Transverse colon (tissue), 4 donors: Measurements from ENCODE around the gene LRRC38. TPM values are rescaled to one million over a fixed set of nuclear protein-coding genes. Genes with fewer than 3 reads are reported as not detected.

Experiments used
- DNase-seq: peaks from one replicate; pipeline ENCODE4 v3.0.0-alpha.2; 2019
- H3K27ac ChIP-seq, 4 donors: fragments of 200-600 bp; sonication (generic); 2 replicates each; pipeline ENCODE4 v1.5.1; 2016 to 2018; ENCODE audit warnings: inconsistent platforms in 4 of 4
- H3K27me3 ChIP-seq: fragments of 200-600 bp; sonication (generic); 2 replicates; pipeline ENCODE4 v1.5.1; 2017; ENCODE audit warnings: inconsistent platforms
- H3K36me3 ChIP-seq, 4 donors: fragments of 200-600 bp; sonication (generic); 2 replicates each; pipeline ENCODE4 v1.5.1; 2017 to 2019; ENCODE audit warnings: inconsistent platforms in 4 of 4
- H3K4me1 ChIP-seq, 4 donors: fragments of 200-600 bp; sonication (generic); 2 replicates each; pipeline ENCODE4 v1.5.1; 2017 to 2020; ENCODE audit warnings: inconsistent platforms in 4 of 4
- H3K4me3 ChIP-seq, 4 donors: fragments of 200-600 bp; sonication (generic); 1 replicate in 1 of 4; 2 replicates in 3 of 4; pipeline versions ENCODE4 v1.5.1 to v1.6.1; 2017 to 2019; ENCODE audit warnings: inconsistent platforms in 4 of 4
- H3K9me3 ChIP-seq, 2 donors: fragments of 200-600 bp; sonication (generic); 2 replicates each; pipeline ENCODE4 v1.5.1; 2017 to 2019; ENCODE audit warnings: inconsistent platforms in 2 of 2
- CTCF ChIP-seq, 5 experiments: fragments of 200-600 bp in 3 of 5; fragments of 450-650 bp in 2 of 5; sonication (generic) in 3 of 5; IDR thresholded peaks; 1 replicate in 2 of 5; 2 replicates in 3 of 5; pipeline ENCODE4 v1.5.1; 2016 to 2017; ENCODE audit warnings: antibody characterized with exemption in 5 of 5, inconsistent platforms in 3 of 5, mild to moderate bottlenecking in 2 of 5, moderate library complexity in 1 of 5
- EP300 ChIP-seq: sonication (generic); formaldehyde crosslinking; IDR thresholded peaks from one replicate; pipeline ENCODE4 v1.6.1; 2017; ENCODE audit warnings: antibody characterized with exemption, low read depth
- POLR2A ChIP-seq: fragments of 450-650 bp; IDR thresholded peaks from one replicate; pipeline ENCODE4 v1.6.1; 2016; ENCODE audit warnings: antibody characterized with exemption, mild to moderate bottlenecking, moderate library complexity
- POLR2AphosphoS5 ChIP-seq, 3 donors: sonication (generic); formaldehyde crosslinking; IDR thresholded peaks; one replicate each; pipeline ENCODE4 v1.6.1; 2016; ENCODE audit warnings: antibody characterized with exemption in 3 of 3
- WGBS, 2 donors: methylation state at CpG; one replicate each; pipeline ENCODE4 v1.1.5; 2018; ENCODE audit warnings: low coverage in 1 of 2; 5-methylcytosine and 5-hydroxymethylcytosine counted together
- in situ Hi-C, 4 donors: fragments of 200-750 bp; cut with MboI; loops; one replicate each; pipeline versions ENCODE4 v1.15.0 to v1.15.1; 2017; ENCODE audit warnings: low sequenced_read_pairs in 3 of 4, low pct_ligation_motif_present in 1 of 4, low pct_unique_long_range_greater_than_20kb in 1 of 4
- intact Hi-C: fragments of 100-400 bp; cut with DNase I; formaldehyde crosslinking; loops from one replicate; pipeline ENCODE4 v1.15.1; 2023; ENCODE audit warnings: low total_unique reads
- total RNA-seq, 4 donors: library from RNA; depleted of rRNA; stranded (reverse); fragments of >200 nt; gene quantifications; one replicate each; pipeline ENCODE4 v1.1.0, GENCODE V29; 2016

LRRC38 gene
- total RNA-seq, 4 donors from 2014 or later, result not detected

DNA sequence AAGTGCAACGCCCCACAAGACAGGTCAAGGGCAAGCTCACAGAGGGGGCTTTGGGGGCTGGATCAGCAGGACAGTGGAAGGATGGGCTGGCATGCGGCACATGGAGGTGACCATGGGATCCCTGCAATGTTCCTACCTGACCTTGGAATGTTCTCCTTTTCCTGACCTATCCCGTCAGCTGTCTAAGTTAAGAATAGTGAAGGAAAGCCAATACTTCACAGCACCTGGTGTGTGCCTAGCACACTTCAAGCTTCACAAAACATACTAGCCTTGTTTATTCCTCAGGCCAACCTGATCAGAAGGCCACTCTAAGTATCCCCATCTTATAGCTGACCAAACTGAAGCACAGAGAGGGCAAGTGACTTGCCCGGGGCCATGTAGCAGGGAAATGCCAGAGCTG is 31.2 kb downstream of the LRRC38 start:
- H3K4me1 ChIP-seq, result no peaks in the 10 kb centered on the region
- 56% methylated on average over 4 of the region's 4 CpGs; no CpG with 5 or more reads in 1 of the 2 donors for WGBS, 2 donors

GRCh38 chr1:13479171-13479856 is 34.5 kb downstream of the LRRC38 start:
- Histone ChIP-seq H3K4me3 (no peak overlapping the region), H3K36me3 (no peaks in the 10 kb centered on the region), H3K27me3 (no peaks in the 10 kb centered on the region), H3K27ac (no peak overlapping the region), H3K9me3 (no peaks in the 10 kb centered on the region), H3K4me1 (no peaks in the 10 kb centered on the region)
- TF ChIP-seq CTCF (IDR thresholded peaks at IDR 0.05) (no peak), EP300 (no peak), POLR2A (no peak), POLR2AphosphoS5 (IDR thresholded peaks at IDR 0.05) (no peak)
- intact Hi-C loops, result no loop called here
- 74 to 77% methylated on average over 11 of the region's 11 CpGs for WGBS, 2 donors
- in situ Hi-C loops, result no loop called here
- DNase-seq, result no peak

More for the DNA sequence above, 31.2 kb downstream of the LRRC38 start:
- Histone ChIP-seq H3K27me3 (no peaks in the 10 kb centered on the region), H3K4me3 (no peak overlapping the region), H3K9me3 (no peaks in the 10 kb centered on the region), H3K27ac (no peak overlapping the region), H3K36me3 (no peaks in the 10 kb centered on the region)
- in situ Hi-C loops (no loop called here), intact Hi-C loops (no loop called here)
- no peak for TF ChIP-seq POLR2AphosphoS5 (IDR thresholded peaks at IDR 0.05)
- no peak for TF ChIP-seq CTCF (IDR thresholded peaks at IDR 0.05)
- no peak for TF ChIP-seq EP300
- no peak for TF ChIP-seq POLR2A
- DNase-seq, result no peak

GRCh38 chr1:13478692-13479091 is 35.1 kb downstream of the LRRC38 start:
- TF ChIP-seq CTCF (IDR thresholded peaks at IDR 0.05) (no peak), POLR2AphosphoS5 (IDR thresholded peaks at IDR 0.05) (no peak), EP300 (no peak), POLR2A (no peak)
- H3K9me3 ChIP-seq, result no peaks in the 10 kb centered on the region
- H3K4me1 ChIP-seq, result no peaks in the 10 kb centered on the region
- no peak overlapping the region for H3K27ac ChIP-seq
- intact Hi-C loops (no loop called here), in situ Hi-C loops (no loop called here)
- H3K4me3 ChIP-seq, result no peak overlapping the region
- H3K36me3 ChIP-seq, result no peaks in the 10 kb centered on the region
- H3K27me3 ChIP-seq, result no peaks in the 10 kb centered on the region
- WGBS, 2 donors, result 74 to 80% methylated on average over 2 of the region's 2 CpGs
- no peak for DNase-seq

DNA sequence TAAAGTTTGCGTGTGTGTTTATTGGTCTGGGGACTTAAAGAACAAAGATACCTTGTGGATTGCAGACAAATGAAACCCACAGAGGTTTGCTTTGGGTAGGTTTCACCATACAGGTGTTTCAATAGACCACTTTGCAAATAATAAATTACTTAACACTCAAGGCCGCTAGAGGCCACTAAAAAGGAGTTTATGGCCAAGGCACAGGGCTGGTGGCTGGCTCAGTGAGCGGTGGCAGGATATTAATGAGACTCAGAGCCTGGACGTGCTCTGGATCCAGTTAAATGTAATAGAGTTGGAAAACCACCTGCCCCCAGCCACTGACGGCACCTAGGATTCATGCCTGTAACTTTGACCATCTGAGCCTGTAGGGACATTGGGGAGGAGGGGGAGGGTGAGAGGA is 44.5 kb downstream of the LRRC38 start:
- intact Hi-C loops, result no loop called here
- no peak for DNase-seq

More for the DNA sequence above, 44.5 kb downstream of the LRRC38 start:
- TF ChIP-seq POLR2A, result no peak
- peak in 1 of 5 experiments; percentile 6 for TF ChIP-seq CTCF (IDR thresholded peaks at IDR 0.05)
- Histone ChIP-seq H3K27ac (no peak overlapping the region), H3K27me3 (no peaks in the 10 kb centered on the region), H3K4me1 (no peaks in the 10 kb centered on the region), H3K36me3 (no peaks in the 10 kb centered on the region), H3K4me3 (no peak overlapping the region), H3K9me3 (no peaks in the 10 kb centered on the region)
- WGBS, 2 donors, result 15 to 42% methylated on average over 2 to 5 of the region's 5 CpGs
- in situ Hi-C loops, result no loop called here
